SU-DHL-6 (cell line): ENCODE measurements around the gene PDLIM4.

ENCODE experiments used
- H2AFZ ChIP-seq: fragments of 200-600 bp; sonication (generic); 2 replicates; pipeline ENCODE4 v1.6.1; 2014; ENCODE audit warnings: low read depth, mild to moderate bottlenecking, moderate library complexity, mixed read lengths, antibody characterized with exemption, low read length; ENCODE audit not compliant: severe bottlenecking
- H3F3A ChIP-seq: fragments of 200-600 bp; shearing (Covaris generic); 2 replicates; pipeline ENCODE4 v1.6.0; 2016; ENCODE audit warnings: antibody characterized with exemption, mild to moderate bottlenecking; ENCODE audit not compliant: insufficient read depth
- H3K27ac ChIP-seq: fragments of 200-600 bp; sonication (generic); 2 replicates; pipeline ENCODE4 v1.5.1; 2016; ENCODE audit warnings: low read depth, mild to moderate bottlenecking, low read length, moderate library complexity, mixed read lengths
- H3K27me3 ChIP-seq: fragments of 200-600 bp; sonication (generic), shearing (Covaris generic); 2 replicates; pipeline ENCODE4 v1.6.0; 2014; ENCODE audit warnings: mild to moderate bottlenecking, low read length
- H3K36me3 ChIP-seq: fragments of 200-600 bp; sonication (generic); 2 replicates; pipeline ENCODE4 v1.6.1; 2014; ENCODE audit warnings: mild to moderate bottlenecking, low read length, mixed read lengths
- H3K4me2 ChIP-seq: fragments of 300-600, 200-600 bp; shearing (Covaris generic), sonication (generic); 2 replicates; pipeline ENCODE4 v1.6.0; 2014; ENCODE audit warnings: low read length, low read depth, mild to moderate bottlenecking; ENCODE audit not compliant: poor library complexity, severe bottlenecking
- H3K4me3 ChIP-seq: fragments of 200-600 bp; sonication (generic); 2 replicates; pipeline ENCODE4 v1.5.1; 2014; ENCODE audit warnings: antibody characterized with exemption, low read length, mild to moderate bottlenecking, mixed read lengths; ENCODE audit not compliant: insufficient read depth, poor library complexity, severe bottlenecking
- H3K79me2 ChIP-seq: fragments of 200-600 bp; sonication (generic); 2 replicates; pipeline ENCODE4 v1.6.1; 2014; ENCODE audit warnings: mild to moderate bottlenecking, low read length, moderate library complexity; ENCODE audit not compliant: insufficient read depth
- H3K9ac ChIP-seq: fragments of 200-600 bp; sonication (generic); 2 replicates; pipeline ENCODE4 v1.7.0; 2014; ENCODE audit warnings: mild to moderate bottlenecking, low read length
- H3K9me2 ChIP-seq: fragments of 200-600 bp; sonication (generic); replicated peaks from 2 replicates; pipeline ENCODE4 v1.6.1; 2014; ENCODE audit warnings: low read length; ENCODE audit not compliant: insufficient read depth
- H3K9me3 ChIP-seq: fragments of 200-600 bp; sonication (generic); 2 replicates; pipeline ENCODE4 v1.6.1; 2014; ENCODE audit warnings: low read length, mixed read lengths; ENCODE audit not compliant: insufficient read depth
- H4K20me1 ChIP-seq: fragments of 200-600 bp; sonication (generic); 2 replicates; pipeline ENCODE4 v1.6.1; 2014; ENCODE audit warnings: low read depth, mild to moderate bottlenecking, antibody characterized with exemption, low read length, moderate library complexity, mixed read lengths
- CTCF ChIP-seq: fragments of 200-600 bp; sonication (generic); IDR thresholded peaks from one replicate; pipeline ENCODE4 v1.5.1; 2017; ENCODE audit warnings: antibody characterized with exemption, mild to moderate bottlenecking, low read length, moderate library complexity; ENCODE audit not compliant: insufficient read depth, poor library complexity, severe bottlenecking
- EZH2phosphoT487 ChIP-seq: fragments of 200-600 bp; sonication (generic), shearing (Covaris generic); conservative IDR thresholded peaks from 2 replicates; pipeline ENCODE4 v1.6.1; 2018; ENCODE audit warnings: mild to moderate bottlenecking, antibody characterized with exemption, low read length, moderate library complexity, mixed read lengths

The PDLIM4 gene

DNA sequence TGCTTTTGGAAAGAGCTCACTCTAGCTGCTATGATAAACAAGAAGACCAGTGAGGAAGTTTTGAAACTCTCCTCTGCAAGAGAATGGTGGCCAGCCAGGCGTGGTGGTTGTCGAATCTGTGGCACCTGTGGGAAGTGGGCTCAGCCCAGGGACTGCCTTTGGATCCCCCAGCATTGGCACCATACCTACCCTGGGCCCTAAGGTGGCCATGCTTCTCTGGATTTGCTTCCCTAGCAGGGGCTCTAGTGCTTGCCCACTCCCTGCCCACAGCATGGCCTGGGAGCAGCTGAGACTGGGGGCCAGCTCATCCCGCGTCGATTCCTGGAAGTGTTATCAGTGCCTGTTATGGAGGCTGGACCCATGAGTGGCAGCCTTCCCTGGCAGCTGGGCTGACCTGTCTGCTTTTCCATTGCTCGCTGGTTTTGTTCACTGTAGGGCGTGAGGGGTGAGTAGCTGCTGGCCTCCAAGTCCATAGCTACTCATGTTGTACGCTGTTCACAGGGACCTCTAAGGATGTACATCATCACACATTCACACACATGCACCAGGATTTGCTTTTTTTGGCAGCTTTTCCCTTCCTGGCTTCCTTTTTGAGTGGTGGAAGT lies 39.0 kb downstream of the PDLIM4 start:
- Histone ChIP-seq H3F3A (no peaks in the 10 kb centered on the region), H3K9me2 (no peaks in the 10 kb centered on the region), H3K9ac (no peak overlapping the region), H3K27me3 (no peaks in the 10 kb centered on the region), H2AFZ (no peak overlapping the region), H3K4me2 (no peak overlapping the region), H3K4me3 (no peak overlapping the region), H3K79me2 (no peaks in the 10 kb centered on the region), H3K9me3 (no peaks in the 10 kb centered on the region), H4K20me1 (no peaks in the 10 kb centered on the region), H3K36me3 (no peaks in the 10 kb centered on the region), H3K27ac (no peak overlapping the region)
- no peak for TF ChIP-seq EZH2phosphoT487
- TF ChIP-seq CTCF, result no peak

- Histone ChIP-seq H3F3A (no peaks in the 10 kb centered on the region), H3K36me3 (no peaks in the 10 kb centered on the region), H3K9me2 (no peaks in the 10 kb centered on the region), H3K4me2 (no peak overlapping the region), H4K20me1 (no peaks in the 10 kb centered on the region), H3K79me2 (no peaks in the 10 kb centered on the region), H3K9ac (no peak overlapping the region), H2AFZ (no peak overlapping the region), H3K27ac (no peak overlapping the region), H3K4me3 (no peak overlapping the region), H3K27me3 (no peaks in the 10 kb centered on the region), H3K9me3 (no peaks in the 10 kb centered on the region)
- TF ChIP-seq CTCF (no peak), EZH2phosphoT487 (no peak)
These were observed 39.9 kb downstream of the PDLIM4 start for GRCh38 chr5:132297211-132297940.

DNA sequence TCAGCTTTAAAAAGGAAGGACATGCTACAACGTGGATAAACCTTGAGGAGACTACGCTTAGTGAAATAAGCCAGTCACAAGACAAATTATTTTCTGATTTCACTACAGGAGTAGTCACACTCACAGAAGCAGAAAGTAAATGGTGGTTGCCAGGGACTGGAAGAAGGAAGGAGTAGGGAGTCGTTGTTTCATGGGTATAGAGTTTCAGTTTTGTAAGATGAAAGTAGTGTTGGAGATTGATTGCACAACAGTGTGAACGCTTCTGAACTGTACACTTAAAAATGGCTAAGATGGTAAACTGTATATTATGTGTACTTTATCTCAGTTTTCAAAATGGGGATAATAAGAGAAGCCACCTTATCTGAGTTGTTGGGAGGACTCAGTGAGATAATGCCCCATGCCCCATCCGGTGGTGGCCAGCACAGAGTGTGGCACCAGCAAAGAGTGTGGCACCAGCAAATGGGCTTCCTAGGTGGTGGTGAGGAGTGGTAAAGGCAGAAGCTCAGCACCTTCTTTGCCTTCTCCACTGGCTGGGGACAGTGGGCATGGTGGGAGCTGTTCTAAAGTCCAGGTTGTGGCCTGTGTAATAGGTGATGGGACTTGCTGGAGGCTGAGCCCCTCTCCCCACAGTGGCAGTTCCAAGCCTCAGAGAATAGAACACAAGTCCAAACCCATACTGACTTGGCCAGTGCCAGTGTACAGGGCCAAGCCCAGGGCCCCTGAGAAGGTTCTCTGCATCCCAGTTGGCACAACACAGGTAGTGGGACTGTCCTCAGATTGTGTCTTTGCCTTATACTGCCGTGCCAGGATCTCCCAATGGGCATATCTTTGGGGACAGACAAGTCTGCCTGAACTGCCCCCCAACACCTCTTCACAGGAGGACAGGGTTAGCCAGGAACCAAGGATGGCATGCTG lies 41.1 kb downstream of the PDLIM4 start:
- no peaks in the 10 kb centered on the region for H4K20me1 ChIP-seq
- H3K9me2 ChIP-seq, result no peaks in the 10 kb centered on the region
- H2AFZ ChIP-seq, result no peak overlapping the region
- no peaks in the 10 kb centered on the region for H3K79me2 ChIP-seq
- H3F3A ChIP-seq, result no peaks in the 10 kb centered on the region
- H3K27me3 ChIP-seq, result no peaks in the 10 kb centered on the region
- no peak overlapping the region for H3K9ac ChIP-seq
- no peak overlapping the region for H3K4me3 ChIP-seq
- H3K27ac ChIP-seq, result no peak overlapping the region
- TF ChIP-seq EZH2phosphoT487 (no peak), CTCF (no peak)
- H3K9me3 ChIP-seq, result no peaks in the 10 kb centered on the region
- no peak overlapping the region for H3K4me2 ChIP-seq
- H3K36me3 ChIP-seq, result no peaks in the 10 kb centered on the region
